Liver (tissue), 9 donors: ENCODE measurements around the gene IMMT. TPM values are rescaled to one million over a fixed set of nuclear protein-coding genes. Genes with fewer than 3 reads are reported as not detected.

Experiments used
- DNase-seq: peaks from one replicate; pipeline ENCODE4 v3.0.0-alpha.2; 2017; ENCODE audit warnings: low spot score
- H3K27ac ChIP-seq, 2 donors: one replicate each; pipeline ENCODE4 v1.7.0; 2013; ENCODE audit warnings: inconsistent platforms in 2 of 2, low read length in 2 of 2, control low read depth in 1 of 2, low read depth in 1 of 2, mild to moderate bottlenecking in 1 of 2
- H3K27me3 ChIP-seq, 4 donors: one replicate each; pipeline versions ENCODE4 v1.6.1 to v1.7.0; 2013; ENCODE audit warnings: low read length in 3 of 4, inconsistent platforms in 1 of 4, mild to moderate bottlenecking in 1 of 4, moderate library complexity in 1 of 4; ENCODE audit not compliant: control insufficient read depth in 4 of 4, insufficient read depth in 4 of 4
- H3K36me3 ChIP-seq, 4 donors: one replicate each; pipeline versions ENCODE4 v1.6.1 to v1.7.0; 2013; ENCODE audit warnings: low read length in 3 of 4, mild to moderate bottlenecking in 3 of 4, low read depth in 1 of 4, moderate library complexity in 1 of 4; ENCODE audit not compliant: control insufficient read depth in 4 of 4, insufficient read depth in 3 of 4
- H3K4me1 ChIP-seq, 4 donors: one replicate each; pipeline versions ENCODE4 v1.6.1 to v1.7.0; 2013; ENCODE audit warnings: low read length in 3 of 4, mild to moderate bottlenecking in 3 of 4, moderate library complexity in 1 of 4; ENCODE audit not compliant: control insufficient read depth in 4 of 4, insufficient read depth in 4 of 4
- H3K4me3 ChIP-seq, 3 donors: one replicate each; pipeline versions ENCODE4 v1.6.1 to v1.7.0; 2013; ENCODE audit warnings: low read length in 3 of 3, control low read depth in 1 of 3, low read depth in 1 of 3, mild to moderate bottlenecking in 1 of 3
- H3K9ac ChIP-seq, 2 donors: one replicate each; pipeline ENCODE4 v1.7.0; 2013; ENCODE audit warnings: low read length in 2 of 2, mild to moderate bottlenecking in 2 of 2, moderate library complexity in 2 of 2, control low read depth in 1 of 2, low read depth in 1 of 2
- H3K9me3 ChIP-seq, 4 donors: one replicate each; pipeline versions ENCODE4 v1.6.1 to v1.7.0; 2013; ENCODE audit warnings: low read length in 3 of 4; ENCODE audit not compliant: control insufficient read depth in 4 of 4
- EGR1 ChIP-seq, 2 donors: IDR thresholded peaks; 2 replicates each; pipeline ENCODE4 v1.6.1; 2016 to 2018; ENCODE audit warnings: antibody characterized with exemption in 2 of 2, low read depth in 2 of 2
- FOXA2 ChIP-seq: IDR thresholded peaks from 2 replicates; pipeline ENCODE4 v1.6.1; 2016; ENCODE audit warnings: antibody characterized with exemption
- GABPA ChIP-seq, 2 donors: IDR thresholded peaks in 1 of 2; conservative IDR thresholded peaks in 1 of 2; 2 replicates each; pipeline ENCODE4 v1.6.1; 2016; ENCODE audit warnings: antibody characterized with exemption in 2 of 2, mild to moderate bottlenecking in 1 of 2, moderate library complexity in 1 of 2
- HNF4A ChIP-seq, 2 donors: conservative IDR thresholded peaks; 2 replicates each; pipeline ENCODE4 v1.6.1; 2016; ENCODE audit warnings: antibody characterized with exemption in 2 of 2, mild to moderate bottlenecking in 2 of 2
- HNF4G ChIP-seq: IDR thresholded peaks from 2 replicates; pipeline ENCODE4 v1.6.1; 2016; ENCODE audit warnings: antibody characterized with exemption
- JUND ChIP-seq, 2 donors: IDR thresholded peaks; 2 replicates each; pipeline ENCODE4 v1.6.1; 2016; ENCODE audit warnings: antibody characterized with exemption in 2 of 2
- NR2F2 ChIP-seq: IDR thresholded peaks from 2 replicates; pipeline ENCODE4 v1.6.1; 2016; ENCODE audit warnings: antibody characterized with exemption
- RAD21 ChIP-seq, 2 donors: IDR thresholded peaks; 2 replicates each; pipeline ENCODE4 v1.6.1; 2016; ENCODE audit warnings: antibody characterized with exemption in 2 of 2, mild to moderate bottlenecking in 2 of 2
- TAF1 ChIP-seq: conservative IDR thresholded peaks from 2 replicates; pipeline ENCODE4 v1.6.1; 2016; ENCODE audit warnings: antibody characterized with exemption, mild to moderate bottlenecking
- YY1 ChIP-seq: IDR thresholded peaks from 2 replicates; pipeline ENCODE4 v1.6.1; 2016; ENCODE audit warnings: antibody characterized with exemption, mild to moderate bottlenecking
- WGBS: extraction: QIAGEN DNeasy Blood & Tissue Kit; methylation state at CpG from one replicate; pipeline ENCODE4 v1.1.7; 2013; 5-methylcytosine and 5-hydroxymethylcytosine counted together
- polyA plus RNA-seq, 2 donors: library from polyadenylated mRNA; stranded (reverse) in 1 of 2; unstranded in 1 of 2; fragments of 200-250 nt in 1 of 2; fragments of >200 nt in 1 of 2; fragmentation: Nextera tagmentation in 1 of 2; extraction: Ambion mirVana in 1 of 2; gene quantifications; one replicate each; pipeline versions ENCODE4 v1.2.1 to v1.2.3, GENCODE V29; 2013 to 2015
- total RNA-seq, 2 donors: library from RNA; depleted of rRNA; stranded (reverse); fragments of >200 nt; gene quantifications; one replicate each; pipeline ENCODE4 v1.2.3, GENCODE V29; 2014
- TF ChIP-seq, protein P1 (sequence below): IDR thresholded peaks from 2 replicates; pipeline ENCODE4 v1.6.1; 2016; ENCODE audit warnings: antibody characterized with exemption
- TF ChIP-seq, protein P2 (sequence below): IDR thresholded peaks from 2 replicates; pipeline ENCODE4 v1.6.1; 2016; ENCODE audit warnings: antibody characterized with exemption
- TF ChIP-seq, protein P3 (sequence below): IDR thresholded peaks from 2 replicates; pipeline ENCODE4 v1.6.1; 2016; ENCODE audit warnings: antibody characterized with exemption
- TF ChIP-seq, protein P4 (sequence below): IDR thresholded peaks from 2 replicates; pipeline ENCODE4 v1.6.1; 2016; ENCODE audit warnings: antibody characterized with exemption, mild to moderate bottlenecking
- TF ChIP-seq, protein P5 (sequence below): fragments of 150-350 bp; IDR thresholded peaks from 2 replicates; pipeline ENCODE4 v1.5.1; 2017; ENCODE audit warnings: improper control_type of control experiment, low read depth, low read length; ENCODE audit not compliant: missing input control
- donor health status: healthy.
- donor health status: healthy.
- donor health status: healthy.
- donor health status: healthy.
- donor health status: healthy.

IMMT gene
- total and polyA plus RNA-seq, 4 donors = 38.3 to 49.1 (median 46.9) TPM

DNA sequence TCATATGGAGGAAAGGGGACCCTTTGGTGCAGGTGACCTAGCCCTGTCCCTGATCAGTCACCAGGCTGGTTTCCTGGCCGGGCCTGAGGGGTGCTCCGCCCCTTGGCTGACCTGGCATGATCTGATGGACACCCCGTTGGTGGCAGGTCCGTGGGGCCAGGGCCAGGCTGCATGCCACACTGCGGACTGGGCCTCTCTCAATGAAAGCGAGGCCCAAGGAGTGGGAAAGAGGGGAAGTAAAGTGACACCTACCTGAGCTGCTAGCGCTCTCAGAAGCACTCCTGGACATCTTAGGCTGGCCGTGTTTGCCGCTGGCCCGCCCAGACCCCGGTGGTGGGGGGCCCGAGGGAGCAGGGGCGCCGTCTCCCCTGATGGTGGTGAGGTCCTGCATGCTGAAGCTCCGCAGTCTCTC, 37.1 kb upstream of the IMMT start:
- Histone ChIP-seq H3K4me1 (no peaks in the 10 kb centered on the region), H3K9ac (no peak overlapping the region), H3K27me3 (no peaks in the 10 kb centered on the region), H3K4me3 (no peak overlapping the region), H3K27ac (no peak overlapping the region), H3K9me3 (no peaks in the 10 kb centered on the region), H3K36me3 (no peaks in the 10 kb centered on the region)
- 90% methylated on average over 15 of the region's 15 CpGs for WGBS
- TF ChIP-seq JUND (IDR thresholded peaks at IDR 0.05) (no peak), YY1 (no peak), HNF4G (no peak), NR2F2 (no peak), FOXA2 (no peak), HNF4A (conservative IDR thresholded peaks at IDR 0.05) (no peak), EGR1 (IDR thresholded peaks at IDR 0.05; ENCODE audit: low read depth in 2 of 2) (no peak), GABPA (IDR thresholded peaks at IDR 0.05 in 1 of 2, conservative IDR thresholded peaks at IDR 0.05 in 1 of 2) (no peak), RAD21 (IDR thresholded peaks at IDR 0.05) (no peak)
- TF ChIP-seq, protein P1, sequence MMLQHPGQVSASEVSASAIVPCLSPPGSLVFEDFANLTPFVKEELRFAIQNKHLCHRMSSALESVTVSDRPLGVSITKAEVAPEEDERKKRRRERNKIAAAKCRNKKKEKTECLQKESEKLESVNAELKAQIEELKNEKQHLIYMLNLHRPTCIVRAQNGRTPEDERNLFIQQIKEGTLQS = no peak
- TF ChIP-seq, protein P2, sequence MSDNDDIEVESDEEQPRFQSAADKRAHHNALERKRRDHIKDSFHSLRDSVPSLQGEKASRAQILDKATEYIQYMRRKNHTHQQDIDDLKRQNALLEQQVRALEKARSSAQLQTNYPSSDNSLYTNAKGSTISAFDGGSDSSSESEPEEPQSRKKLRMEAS = no peak
- TF ChIP-seq, protein P3, sequence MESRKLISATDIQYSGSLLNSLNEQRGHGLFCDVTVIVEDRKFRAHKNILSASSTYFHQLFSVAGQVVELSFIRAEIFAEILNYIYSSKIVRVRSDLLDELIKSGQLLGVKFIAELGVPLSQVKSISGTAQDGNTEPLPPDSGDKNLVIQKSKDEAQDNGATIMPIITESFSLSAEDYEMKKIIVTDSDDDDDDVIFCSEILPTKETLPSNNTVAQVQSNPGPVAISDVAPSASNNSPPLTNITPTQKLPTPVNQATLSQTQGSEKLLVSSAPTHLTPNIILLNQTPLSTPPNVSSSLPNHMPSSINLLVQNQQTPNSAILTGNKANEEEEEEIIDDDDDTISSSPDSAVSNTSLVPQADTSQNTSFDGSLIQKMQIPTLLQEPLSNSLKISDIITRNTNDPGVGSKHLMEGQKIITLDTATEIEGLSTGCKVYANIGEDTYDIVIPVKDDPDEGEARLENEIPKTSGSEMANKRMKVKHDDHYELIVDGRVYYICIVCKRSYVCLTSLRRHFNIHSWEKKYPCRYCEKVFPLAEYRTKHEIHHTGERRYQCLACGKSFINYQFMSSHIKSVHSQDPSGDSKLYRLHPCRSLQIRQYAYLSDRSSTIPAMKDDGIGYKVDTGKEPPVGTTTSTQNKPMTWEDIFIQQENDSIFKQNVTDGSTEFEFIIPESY = no peak
- TF ChIP-seq, protein P4, sequence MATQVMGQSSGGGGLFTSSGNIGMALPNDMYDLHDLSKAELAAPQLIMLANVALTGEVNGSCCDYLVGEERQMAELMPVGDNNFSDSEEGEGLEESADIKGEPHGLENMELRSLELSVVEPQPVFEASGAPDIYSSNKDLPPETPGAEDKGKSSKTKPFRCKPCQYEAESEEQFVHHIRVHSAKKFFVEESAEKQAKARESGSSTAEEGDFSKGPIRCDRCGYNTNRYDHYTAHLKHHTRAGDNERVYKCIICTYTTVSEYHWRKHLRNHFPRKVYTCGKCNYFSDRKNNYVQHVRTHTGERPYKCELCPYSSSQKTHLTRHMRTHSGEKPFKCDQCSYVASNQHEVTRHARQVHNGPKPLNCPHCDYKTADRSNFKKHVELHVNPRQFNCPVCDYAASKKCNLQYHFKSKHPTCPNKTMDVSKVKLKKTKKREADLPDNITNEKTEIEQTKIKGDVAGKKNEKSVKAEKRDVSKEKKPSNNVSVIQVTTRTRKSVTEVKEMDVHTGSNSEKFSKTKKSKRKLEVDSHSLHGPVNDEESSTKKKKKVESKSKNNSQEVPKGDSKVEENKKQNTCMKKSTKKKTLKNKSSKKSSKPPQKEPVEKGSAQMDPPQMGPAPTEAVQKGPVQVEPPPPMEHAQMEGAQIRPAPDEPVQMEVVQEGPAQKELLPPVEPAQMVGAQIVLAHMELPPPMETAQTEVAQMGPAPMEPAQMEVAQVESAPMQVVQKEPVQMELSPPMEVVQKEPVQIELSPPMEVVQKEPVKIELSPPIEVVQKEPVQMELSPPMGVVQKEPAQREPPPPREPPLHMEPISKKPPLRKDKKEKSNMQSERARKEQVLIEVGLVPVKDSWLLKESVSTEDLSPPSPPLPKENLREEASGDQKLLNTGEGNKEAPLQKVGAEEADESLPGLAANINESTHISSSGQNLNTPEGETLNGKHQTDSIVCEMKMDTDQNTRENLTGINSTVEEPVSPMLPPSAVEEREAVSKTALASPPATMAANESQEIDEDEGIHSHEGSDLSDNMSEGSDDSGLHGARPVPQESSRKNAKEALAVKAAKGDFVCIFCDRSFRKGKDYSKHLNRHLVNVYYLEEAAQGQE = no peak
- TF ChIP-seq, protein P5, sequence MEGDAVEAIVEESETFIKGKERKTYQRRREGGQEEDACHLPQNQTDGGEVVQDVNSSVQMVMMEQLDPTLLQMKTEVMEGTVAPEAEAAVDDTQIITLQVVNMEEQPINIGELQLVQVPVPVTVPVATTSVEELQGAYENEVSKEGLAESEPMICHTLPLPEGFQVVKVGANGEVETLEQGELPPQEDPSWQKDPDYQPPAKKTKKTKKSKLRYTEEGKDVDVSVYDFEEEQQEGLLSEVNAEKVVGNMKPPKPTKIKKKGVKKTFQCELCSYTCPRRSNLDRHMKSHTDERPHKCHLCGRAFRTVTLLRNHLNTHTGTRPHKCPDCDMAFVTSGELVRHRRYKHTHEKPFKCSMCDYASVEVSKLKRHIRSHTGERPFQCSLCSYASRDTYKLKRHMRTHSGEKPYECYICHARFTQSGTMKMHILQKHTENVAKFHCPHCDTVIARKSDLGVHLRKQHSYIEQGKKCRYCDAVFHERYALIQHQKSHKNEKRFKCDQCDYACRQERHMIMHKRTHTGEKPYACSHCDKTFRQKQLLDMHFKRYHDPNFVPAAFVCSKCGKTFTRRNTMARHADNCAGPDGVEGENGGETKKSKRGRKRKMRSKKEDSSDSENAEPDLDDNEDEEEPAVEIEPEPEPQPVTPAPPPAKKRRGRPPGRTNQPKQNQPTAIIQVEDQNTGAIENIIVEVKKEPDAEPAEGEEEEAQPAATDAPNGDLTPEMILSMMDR = no peak
- no peak for DNase-seq

DNA sequence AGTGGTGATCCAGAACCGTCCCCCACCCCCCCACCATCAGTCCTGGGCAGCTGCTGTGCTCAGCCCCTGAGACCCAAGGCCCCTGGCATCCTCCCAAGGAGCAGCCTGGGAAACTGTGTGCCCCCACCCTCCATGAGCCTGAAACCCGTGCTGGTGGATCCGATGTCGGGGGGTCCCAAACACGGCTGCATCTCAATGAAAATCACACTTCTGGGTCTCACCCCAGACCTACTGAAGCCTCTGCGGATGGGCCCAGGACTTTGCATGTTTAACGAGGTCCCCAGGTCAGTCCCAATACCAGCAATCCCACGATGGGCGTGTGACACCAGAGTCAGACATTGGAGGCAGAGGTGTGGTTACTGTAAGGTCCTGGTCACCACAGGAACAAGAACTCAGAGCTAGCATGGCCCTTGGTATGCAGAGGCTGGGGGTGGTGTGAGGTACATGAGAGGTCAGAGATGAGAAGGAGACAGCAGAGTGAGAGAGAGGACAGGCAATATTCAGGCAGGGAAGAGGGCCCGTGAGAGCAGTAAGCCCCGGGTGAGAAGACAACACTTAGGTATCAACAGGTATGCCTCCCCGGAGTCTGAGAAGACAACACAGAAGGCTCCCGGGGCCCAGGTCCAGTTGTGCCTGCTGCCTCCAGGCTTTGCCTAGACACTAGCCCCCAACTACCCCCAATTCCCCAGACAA, 36.6 kb upstream of the IMMT start:
- Histone ChIP-seq H3K36me3 (no peaks in the 10 kb centered on the region), H3K27me3 (no peaks in the 10 kb centered on the region), H3K4me1 (no peaks in the 10 kb centered on the region), H3K9ac (no peak overlapping the region), H3K4me3 (no peak overlapping the region), H3K27ac (no peak overlapping the region), H3K9me3 (no peaks in the 10 kb centered on the region)
- DNase-seq = no peak
- WGBS = 91% methylated on average over 13 of the region's 13 CpGs
- TF ChIP-seq, protein P3 = no peak
- TF ChIP-seq HNF4A (conservative IDR thresholded peaks at IDR 0.05) (no peak), NR2F2 (no peak), YY1 (no peak), TAF1 (no peak)
- TF ChIP-seq, protein P5 = no peak
